K562 (cell line): ENCODE data around the gene CLCA2. TPM values are rescaled to one million over a fixed set of nuclear protein-coding genes. Genes with fewer than 3 reads are reported as not detected.

ENCODE experiments used
- ADNP ChIP-seq: fragments of 200-800 bp; sonication (Bioruptor generic); IDR thresholded peaks from 2 replicates; pipeline ENCODE4 v1.6.1; 2016; ENCODE audit warnings: missing genetic modification characterization, missing compliant biosample characterization
- CHD2 ChIP-seq: IDR thresholded peaks from 2 replicates; pipeline ENCODE4 v1.6.1; 2011; ENCODE audit warnings: low read depth, low read length
- CREM ChIP-seq: IDR thresholded peaks from 2 replicates; pipeline ENCODE4 v1.6.1; 2014; ENCODE audit warnings: antibody characterized with exemption, low read depth
- CUX1 ChIP-seq: fragments of 200-800 bp; sonication (Bioruptor generic); IDR thresholded peaks from 2 replicates; pipeline ENCODE4 v1.6.1; 2016; ENCODE audit warnings: missing genetic modification characterization, missing compliant biosample characterization
- GTF2A2 ChIP-seq: IDR thresholded peaks from 2 replicates; pipeline ENCODE4 v1.6.1; 2016; ENCODE audit warnings: mild to moderate bottlenecking, missing genetic modification characterization, missing compliant biosample characterization
- GTF2F1 ChIP-seq: IDR thresholded peaks from 2 replicates; pipeline ENCODE4 v1.6.1; 2011; ENCODE audit warnings: low read depth, low read length, improper control_type of control experiment
- KDM2B ChIP-seq: fragments of 250-450 bp; sonication (Bioruptor Pico); IDR thresholded peaks from 2 replicates; pipeline ENCODE4 v1.8.0; 2021; ENCODE audit warnings: mild to moderate bottlenecking, moderate library complexity
- NR2C2 ChIP-seq, 2 experiments: fragments of 200-800 bp in 1 of 2; sonication (Bioruptor generic) in 1 of 2; sonication (generic) in 1 of 2; formaldehyde crosslinking in 1 of 2; IDR thresholded peaks; 2 replicates each; pipeline versions ENCODE4 v1.6.1 to v1.8.0; 2016 to 2022; ENCODE audit warnings: mild to moderate bottlenecking in 1 of 2, missing compliant biosample characterization in 1 of 2, missing genetic modification characterization in 1 of 2, missing genetic modification reagents in 1 of 2
- PCBP2 ChIP-seq: fragments of 200-400 bp; formaldehyde crosslinking; IDR thresholded peaks from 2 replicates; pipeline ENCODE4 v1.6.1; 2018; ENCODE audit warnings: low read length, low read depth, mild to moderate bottlenecking, moderate library complexity; ENCODE audit not compliant: poor library complexity, severe bottlenecking
- PRMT5 ChIP-seq: sonication (generic); formaldehyde crosslinking; IDR thresholded peaks from 2 replicates; pipeline ENCODE4 v1.5.0; 2020; ENCODE audit warnings: missing genetic modification reagents
- ZBTB33 ChIP-seq: sonication (generic); formaldehyde crosslinking; IDR thresholded peaks from 2 replicates; pipeline ENCODE4 v1.8.1; 2023; ENCODE audit warnings: mild to moderate bottlenecking, missing genetic modification reagents
- ZBTB7A ChIP-seq: IDR thresholded peaks from 2 replicates; pipeline ENCODE4 v1.6.1; 2011; ENCODE audit warnings: low read depth, mild to moderate bottlenecking, low read length, moderate library complexity, borderline replicate concordance; ENCODE audit not compliant: control insufficient read depth
- ZNF121 ChIP-seq: sonication (generic); formaldehyde crosslinking; conservative IDR thresholded peaks from 2 replicates; pipeline ENCODE4 v1.8.0; 2022; ENCODE audit warnings: missing genetic modification reagents
- ZNF785 ChIP-seq: fragments of 250-450 bp; sonication (Bioruptor Pico); IDR thresholded peaks from 2 replicates; pipeline ENCODE4 v1.4.0; 2020; ENCODE audit warnings: mild to moderate bottlenecking
- polyA plus RNA-seq, 8 experiments: library from polyadenylated mRNA; depleted of rRNA in 4 of 8; stranded (reverse) in 5 of 8; unstranded in 3 of 8; fragments of >200 nt; fragmentation: Nextera tagmentation in 2 of 8; fragmentation: Illumina TruSeq in 1 of 8; extraction: Ambion mirVana in 2 of 8; extraction: Trizol in 1 of 8; gene quantifications; 2 replicates each; pipeline versions ENCODE4 v1.2.1 to v1.2.3, GENCODE V29; 2011 to 2014; ENCODE audit warnings: inconsistent platforms in 1 of 8, missing spikeins in 1 of 8
- total RNA-seq, 7 experiments: library from RNA; depleted of rRNA in 6 of 7; stranded (reverse); fragments of >200 nt in 6 of 7; fragmentation: Illumina TruSeq in 2 of 7; extraction: Trizol in 2 of 7; gene quantifications; 2 replicates each; pipeline versions ENCODE4 v1.2.1 to v1.2.3, GENCODE V29; 2011 to 2021; ENCODE audit warnings: low replicate concordance in 1 of 7
- TF ChIP-seq, protein P1 (sequence below): fragments of 250-450 bp; sonication (Bioruptor Pico); IDR thresholded peaks from 2 replicates; pipeline ENCODE4 v1.8.0; 2021; ENCODE audit warnings: moderate library complexity, mild to moderate bottlenecking, inconsistent platforms
- TF ChIP-seq, protein P2 (sequence below): IDR thresholded peaks from 2 replicates; pipeline ENCODE4 v1.6.1; 2011; ENCODE audit warnings: borderline replicate concordance, low read depth, mild to moderate bottlenecking, moderate library complexity, low read length; ENCODE audit not compliant: insufficient read depth, poor library complexity, severe bottlenecking

Gene CLCA2
- total and polyA plus RNA-seq, 9 of the 15 experiments (the other 6 are each of a cell fraction or from before 2014, with no cell fraction given) = 0.03 TPM; not detected in 8

DNA sequence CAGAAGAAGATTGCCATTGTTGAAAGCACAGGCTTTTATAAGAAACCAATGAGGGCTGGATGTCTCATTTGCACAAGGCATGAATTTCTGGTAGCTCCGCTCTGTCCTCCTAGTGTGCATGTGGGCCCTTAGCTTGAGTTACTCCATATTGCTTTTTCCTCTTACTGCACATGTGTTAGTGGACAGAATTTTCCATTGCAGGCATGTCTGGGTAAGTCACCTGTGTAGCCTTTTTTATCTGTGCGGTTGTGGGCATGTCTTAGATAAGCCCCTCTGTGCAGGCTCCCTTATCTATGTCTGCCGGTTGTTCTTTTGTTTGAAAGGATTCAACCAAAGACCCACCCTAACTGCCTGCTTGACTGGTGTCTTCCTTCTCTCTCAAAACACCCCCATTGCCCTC is 37.5 kb downstream of the CLCA2 start (continued):
- TF ChIP-seq ZBTB33 (CRISPR knock-in tag) (no peak), GTF2A2 (peak; percentile 93), CUX1 (CRISPR knock-in tag) (peak; percentile 90; the same call in 1 of the 2 replicates), KDM2B (CRISPR knock-in tag) (peak; percentile 98), CHD2 (0 out of 2 replicates have a peak, but pooled peaks have one; percentile 35), ZBTB7A (peak; percentile 48; the same call in 1 of the 2 replicates), ZNF785 (CRISPR knock-in tag) (peak; percentile 95), ZNF121 (no peak), CREM (0 out of 2 replicates have a peak, but pooled peaks have one; percentile 18), ADNP (tag) (peak; percentile 59; the same call in 1 of the 2 replicates), PRMT5 (CRISPR knock-in tag) (no peak), GTF2F1 (no peak), PCBP2 (no peak), NR2C2 (CRISPR knock-in tag; IDR thresholded peaks at IDR 0.05) (no peak), NR2C2 (tag; IDR thresholded peaks at IDR 0.05) (peak; percentile 62; the same call in 1 of the 2 replicates)
- TF ChIP-seq, protein P1, sequence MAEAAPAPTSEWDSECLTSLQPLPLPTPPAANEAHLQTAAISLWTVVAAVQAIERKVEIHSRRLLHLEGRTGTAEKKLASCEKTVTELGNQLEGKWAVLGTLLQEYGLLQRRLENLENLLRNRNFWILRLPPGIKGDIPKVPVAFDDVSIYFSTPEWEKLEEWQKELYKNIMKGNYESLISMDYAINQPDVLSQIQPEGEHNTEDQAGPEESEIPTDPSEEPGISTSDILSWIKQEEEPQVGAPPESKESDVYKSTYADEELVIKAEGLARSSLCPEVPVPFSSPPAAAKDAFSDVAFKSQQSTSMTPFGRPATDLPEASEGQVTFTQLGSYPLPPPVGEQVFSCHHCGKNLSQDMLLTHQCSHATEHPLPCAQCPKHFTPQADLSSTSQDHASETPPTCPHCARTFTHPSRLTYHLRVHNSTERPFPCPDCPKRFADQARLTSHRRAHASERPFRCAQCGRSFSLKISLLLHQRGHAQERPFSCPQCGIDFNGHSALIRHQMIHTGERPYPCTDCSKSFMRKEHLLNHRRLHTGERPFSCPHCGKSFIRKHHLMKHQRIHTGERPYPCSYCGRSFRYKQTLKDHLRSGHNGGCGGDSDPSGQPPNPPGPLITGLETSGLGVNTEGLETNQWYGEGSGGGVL = peak; percentile 97
- TF ChIP-seq, protein P2, sequence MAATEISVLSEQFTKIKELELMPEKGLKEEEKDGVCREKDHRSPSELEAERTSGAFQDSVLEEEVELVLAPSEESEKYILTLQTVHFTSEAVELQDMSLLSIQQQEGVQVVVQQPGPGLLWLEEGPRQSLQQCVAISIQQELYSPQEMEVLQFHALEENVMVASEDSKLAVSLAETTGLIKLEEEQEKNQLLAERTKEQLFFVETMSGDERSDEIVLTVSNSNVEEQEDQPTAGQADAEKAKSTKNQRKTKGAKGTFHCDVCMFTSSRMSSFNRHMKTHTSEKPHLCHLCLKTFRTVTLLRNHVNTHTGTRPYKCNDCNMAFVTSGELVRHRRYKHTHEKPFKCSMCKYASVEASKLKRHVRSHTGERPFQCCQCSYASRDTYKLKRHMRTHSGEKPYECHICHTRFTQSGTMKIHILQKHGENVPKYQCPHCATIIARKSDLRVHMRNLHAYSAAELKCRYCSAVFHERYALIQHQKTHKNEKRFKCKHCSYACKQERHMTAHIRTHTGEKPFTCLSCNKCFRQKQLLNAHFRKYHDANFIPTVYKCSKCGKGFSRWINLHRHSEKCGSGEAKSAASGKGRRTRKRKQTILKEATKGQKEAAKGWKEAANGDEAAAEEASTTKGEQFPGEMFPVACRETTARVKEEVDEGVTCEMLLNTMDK = no peak
